Limb (tissue), 2 donors: Measurements from ENCODE around the gene FBLN1.
"Not testable (repeated sequence)": the region's sequence is repeated elsewhere in the genome, so short reads cannot be mapped to it uniquely, and the experiment has no call there.

ENCODE experiments used
- DNase-seq, 2 donors: peaks; one replicate each; pipeline ENCODE4 v3.0.0-alpha.2; 2016; ENCODE audit errors: extremely low spot score in 2 of 2

FBLN1 gene

DNA sequence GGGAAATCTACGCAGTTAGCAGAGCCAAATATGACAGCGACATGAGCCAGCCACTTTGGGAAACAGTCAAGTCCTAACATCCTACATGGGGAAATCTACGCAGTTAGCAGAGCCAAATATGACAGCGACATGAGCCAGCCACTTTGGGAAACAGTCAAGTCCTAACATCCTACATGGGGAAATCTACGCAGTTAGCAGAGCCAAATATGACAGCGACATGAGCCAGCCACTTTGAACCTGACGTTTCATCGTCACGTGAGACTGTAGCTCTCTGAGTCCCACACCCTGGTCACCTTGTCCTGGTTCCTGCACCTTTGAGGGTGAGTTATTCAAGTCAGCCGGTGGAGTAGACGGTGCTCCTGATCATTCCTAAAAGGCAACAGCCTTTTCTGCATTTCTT lies 105.4 kb downstream of the FBLN1 start:
- not testable (repeated sequence) for DNase-seq

DNA sequence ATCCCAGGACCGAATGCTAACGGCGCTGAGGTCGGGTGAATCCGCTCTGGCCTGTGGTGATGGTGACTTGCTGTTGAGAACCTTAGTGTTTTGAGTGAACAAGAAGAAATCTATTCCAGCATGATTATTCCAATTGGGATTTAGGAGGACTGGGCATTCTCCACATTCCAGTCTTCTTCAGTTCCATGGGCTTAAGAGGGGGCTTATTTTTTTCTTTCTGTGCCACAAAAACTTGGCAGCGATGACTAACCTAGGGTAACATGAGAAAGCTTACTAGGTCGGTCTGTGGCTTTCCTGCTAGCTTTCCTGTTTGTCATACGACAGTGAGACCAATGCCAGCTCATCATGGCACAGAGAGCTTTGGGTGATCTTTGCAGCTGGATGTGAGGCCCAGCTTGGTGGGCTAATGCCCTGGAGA lies 106.1 kb downstream of the FBLN1 start:
- no peak for DNase-seq

DNA sequence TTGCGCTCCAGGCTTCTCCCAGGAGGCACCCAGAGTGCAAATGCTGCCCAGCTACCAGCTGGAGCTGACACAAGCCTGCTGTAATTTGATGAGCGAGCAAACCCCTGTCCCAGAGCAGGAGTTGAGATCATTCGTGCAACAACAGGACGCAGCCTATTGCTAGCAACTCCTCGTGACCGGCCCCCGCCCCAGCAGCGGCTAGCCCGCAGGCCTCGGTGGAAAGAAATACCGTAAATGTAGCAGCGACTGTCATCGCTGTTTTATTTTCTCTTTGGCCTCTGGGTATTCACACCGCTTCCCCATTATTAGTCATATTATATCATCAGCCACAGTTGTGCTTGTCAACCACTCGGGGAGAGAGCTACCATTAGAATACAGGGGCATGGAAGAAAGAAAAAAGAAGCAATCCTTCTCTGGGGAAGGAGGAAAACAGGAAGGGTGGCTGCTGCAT lies 109.8 kb downstream of the FBLN1 start:
- DNase-seq: peak; percentile 70 to 72

DNA sequence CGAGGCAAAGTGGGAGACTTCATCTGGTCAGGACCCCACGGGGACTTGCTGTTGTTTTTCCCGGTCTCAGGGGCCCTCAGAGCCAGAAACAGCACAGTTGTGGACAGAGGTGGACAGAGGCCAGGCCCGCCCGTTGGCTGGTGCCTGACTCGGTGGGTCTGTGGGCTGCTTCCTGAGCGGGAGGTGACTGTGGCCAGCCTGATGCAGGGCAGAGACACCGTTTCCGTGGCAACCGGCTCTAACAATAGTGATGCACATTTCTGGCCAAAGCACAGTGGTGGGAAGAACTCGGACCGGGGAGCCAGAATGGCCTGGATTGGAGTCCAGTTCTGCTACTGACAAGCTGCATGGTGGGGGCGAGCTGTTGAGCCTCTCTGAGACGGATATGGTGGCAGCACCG lies 110.3 kb downstream of the FBLN1 start:
- peak in 1 of 2 donors; percentile 46 for DNase-seq

DNA sequence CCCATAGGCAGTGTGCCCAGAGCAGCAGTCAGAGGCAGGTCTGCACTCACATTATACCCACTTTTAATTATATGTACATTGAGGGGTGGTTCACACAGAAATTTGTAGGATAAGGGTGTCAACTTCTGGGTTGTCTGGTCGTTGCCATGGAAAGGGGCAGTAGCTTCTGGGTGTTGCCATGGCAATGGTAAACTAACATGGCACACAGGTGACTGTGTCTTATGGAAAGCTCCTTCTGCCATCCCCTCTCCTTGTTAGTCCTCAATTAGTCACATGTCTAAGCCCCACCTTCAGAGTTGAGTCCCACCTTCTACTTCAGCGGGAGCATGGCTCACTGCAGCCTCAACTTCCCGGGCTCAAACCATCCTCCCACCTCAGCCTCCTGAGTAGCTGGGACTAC lies 112.7 kb downstream of the FBLN1 start:
- no peak for DNase-seq

DNA sequence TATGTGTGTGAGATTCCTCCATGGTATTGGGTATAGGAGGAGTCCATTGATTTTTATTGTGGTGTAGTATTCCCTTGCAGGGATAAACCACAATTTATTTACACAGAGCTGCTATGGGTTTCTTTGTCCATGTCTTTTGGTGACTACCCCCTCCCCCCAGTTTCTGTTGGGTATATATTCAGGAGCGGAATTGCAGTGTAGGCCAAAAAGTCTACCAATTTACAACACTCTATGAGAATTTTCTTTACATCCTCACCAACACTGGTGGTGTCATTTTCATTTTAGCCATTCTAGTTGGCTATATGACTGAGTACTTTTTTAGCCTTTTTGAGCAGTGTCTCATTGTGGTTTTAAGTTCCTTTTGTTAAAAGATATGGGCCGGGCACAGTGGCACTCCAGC lies 113.7 kb downstream of the FBLN1 start:
- DNase-seq: no peak

DNA sequence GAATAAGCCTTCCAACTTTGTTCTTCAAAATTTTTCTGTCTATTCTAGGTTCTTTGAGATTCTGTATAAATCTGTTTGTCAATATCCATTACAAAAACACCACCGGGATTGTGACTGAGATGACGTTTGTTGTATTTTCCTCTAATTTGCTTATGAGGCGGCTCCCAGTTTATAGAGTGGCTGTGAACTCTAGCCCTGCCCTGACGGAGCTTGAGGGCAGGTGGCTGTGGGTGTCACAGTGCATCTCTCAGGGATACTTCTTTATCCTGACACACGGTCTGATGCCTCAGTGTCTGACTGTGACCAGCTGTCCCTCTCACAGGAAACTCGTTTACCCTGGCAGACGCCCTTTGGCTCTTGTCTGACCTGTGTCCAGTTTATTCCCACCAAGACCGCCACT lies 115.3 kb downstream of the FBLN1 start:
- no peak for DNase-seq

DNA sequence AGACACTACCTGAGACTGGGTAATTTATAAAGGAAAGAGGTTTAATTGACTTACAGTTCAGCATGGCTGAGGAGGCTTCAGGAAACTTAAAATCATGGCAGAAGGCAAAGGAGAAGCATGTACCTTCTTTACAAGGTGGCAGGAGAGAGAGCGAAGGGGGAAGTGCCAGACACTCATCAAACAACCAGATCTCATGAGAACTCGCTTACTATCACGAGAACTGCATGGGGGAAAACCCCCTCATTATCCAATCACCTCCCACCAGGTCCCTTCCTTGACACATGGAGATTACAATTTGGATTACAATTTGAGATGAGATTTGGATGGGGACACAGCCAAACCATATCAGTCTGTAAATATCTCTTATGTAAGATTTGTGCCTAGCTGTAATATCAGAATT lies 118.0 kb downstream of the FBLN1 start:
- DNase-seq: no peak

DNA sequence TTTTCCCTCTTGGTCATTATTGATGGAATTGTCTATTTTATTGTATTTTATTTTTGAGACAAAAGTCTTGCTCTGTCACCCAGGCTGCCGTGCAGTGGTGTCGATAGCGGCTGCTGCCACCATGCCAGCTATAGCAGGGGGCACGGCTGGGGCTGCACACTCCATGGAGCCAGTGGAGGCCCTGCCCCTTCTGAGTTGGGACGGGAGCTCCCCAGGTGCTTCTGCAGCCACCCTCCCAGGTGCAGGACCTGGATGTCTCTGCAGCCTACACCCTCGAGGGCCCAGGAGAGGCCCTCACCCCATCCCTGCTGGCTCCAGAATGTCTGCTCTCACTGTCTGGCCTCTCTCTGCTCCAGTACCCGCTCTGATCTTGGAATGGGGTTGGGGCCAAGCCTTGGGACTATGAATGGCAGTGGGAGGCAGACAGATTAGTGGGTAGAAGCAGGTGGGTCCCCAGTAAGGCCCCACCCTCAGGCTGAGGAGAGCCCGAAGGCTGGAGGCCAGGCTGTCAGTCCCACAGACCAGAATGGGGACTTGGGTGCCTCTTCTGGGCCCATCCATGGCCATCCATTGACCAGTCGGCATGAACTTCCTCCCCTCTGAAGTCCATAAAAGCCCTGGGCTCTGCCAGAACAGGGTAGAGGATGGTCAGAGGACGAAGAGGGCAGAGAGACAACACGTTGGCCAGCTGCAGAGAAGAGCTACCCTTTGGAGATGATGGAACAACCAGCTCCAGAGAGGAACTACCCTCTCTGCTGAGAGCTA lies 119.3 kb downstream of the FBLN1 start:
- DNase-seq: no peak

DNA sequence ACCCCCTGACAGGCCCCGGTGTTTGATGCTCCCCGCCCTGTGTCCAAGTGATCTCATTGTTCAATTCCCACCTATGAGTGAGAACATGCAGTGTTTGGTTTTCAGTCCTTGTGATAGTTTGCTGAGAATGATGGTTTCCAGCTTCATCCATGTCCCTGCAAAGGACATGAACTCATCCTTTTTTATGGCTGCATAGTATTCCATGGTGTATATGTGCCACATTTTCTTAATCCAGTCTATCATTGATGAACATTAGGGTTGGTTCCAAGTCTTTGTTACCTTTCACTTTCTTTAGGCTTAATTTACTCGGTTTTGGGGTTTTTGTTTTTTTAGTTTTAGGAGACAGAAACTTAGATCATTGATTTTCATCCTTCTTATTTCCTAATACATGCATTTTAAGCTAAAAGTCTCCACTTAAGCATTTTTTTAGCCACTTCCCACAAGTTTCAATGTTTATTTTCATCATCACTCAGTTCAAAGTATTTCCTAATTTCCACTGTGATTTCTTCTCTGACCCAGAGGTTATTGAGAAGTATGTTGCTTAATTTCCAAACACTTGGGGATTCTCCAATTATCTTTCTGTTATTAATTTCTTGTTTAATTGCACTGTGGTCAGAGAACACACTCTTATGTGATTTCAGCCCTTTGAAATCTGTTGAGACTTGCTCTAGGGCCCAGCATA lies 120.9 kb downstream of the FBLN1 start:
- DNase-seq: not testable (repeated sequence)

DNA sequence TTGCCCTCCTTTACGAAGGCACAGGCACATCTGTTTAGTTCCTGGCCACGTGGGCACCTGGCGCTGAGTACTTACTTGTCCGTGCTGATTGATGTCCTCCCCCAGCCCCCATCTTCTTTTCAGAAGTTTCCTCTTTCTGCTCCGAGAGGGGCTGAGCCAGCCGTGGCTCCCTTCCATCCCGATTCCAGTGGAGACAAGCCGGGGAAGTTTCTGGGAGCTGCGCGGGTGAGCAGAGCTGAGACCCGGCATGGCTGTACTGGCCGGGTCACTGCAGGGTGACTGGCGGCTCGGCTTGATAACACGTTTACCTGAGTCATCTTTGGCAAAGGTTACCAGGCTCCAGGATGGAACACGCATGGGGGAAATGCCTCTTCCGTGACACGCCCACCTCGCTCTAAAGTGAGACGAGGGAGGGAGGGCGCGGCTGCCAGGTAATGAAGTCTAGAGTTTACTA lies 123.5 kb downstream of the FBLN1 start:
- no peak for DNase-seq

DNA sequence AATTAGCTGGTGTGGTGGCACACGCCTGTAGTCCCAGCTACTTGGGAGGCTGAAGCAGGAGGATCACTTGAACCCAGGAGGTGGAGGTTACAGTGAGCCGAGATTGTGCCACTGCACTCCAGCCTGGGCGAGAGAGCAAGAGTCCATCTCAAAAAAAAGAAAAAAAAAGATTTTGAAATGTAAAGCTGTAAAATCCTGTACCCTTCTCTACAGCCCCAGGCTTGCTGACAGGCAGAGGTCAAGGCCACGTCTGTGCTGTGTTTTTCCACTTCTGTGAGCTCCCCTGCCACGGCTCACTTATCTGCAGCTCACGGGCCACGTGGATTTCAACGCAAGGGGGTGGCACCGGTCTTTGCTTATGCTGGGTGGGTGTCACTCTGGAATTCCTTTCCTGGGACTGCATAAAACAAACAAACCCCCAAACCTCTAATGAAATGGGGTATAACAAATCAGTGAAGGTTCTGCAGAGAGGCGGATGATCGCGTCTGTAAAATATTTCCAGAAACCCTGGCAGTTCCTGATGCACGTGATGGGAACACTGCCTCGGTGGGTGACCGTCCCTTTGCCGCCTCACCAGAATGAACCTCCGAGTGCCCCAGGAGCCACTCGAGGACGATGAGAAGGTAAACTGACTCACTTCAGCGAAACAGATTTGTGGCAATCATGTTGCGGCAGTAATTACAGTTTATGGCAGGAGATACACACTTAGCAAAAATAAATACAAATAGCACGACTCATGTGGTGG lies 125.0 kb downstream of the FBLN1 start:
- no peak for DNase-seq

DNA sequence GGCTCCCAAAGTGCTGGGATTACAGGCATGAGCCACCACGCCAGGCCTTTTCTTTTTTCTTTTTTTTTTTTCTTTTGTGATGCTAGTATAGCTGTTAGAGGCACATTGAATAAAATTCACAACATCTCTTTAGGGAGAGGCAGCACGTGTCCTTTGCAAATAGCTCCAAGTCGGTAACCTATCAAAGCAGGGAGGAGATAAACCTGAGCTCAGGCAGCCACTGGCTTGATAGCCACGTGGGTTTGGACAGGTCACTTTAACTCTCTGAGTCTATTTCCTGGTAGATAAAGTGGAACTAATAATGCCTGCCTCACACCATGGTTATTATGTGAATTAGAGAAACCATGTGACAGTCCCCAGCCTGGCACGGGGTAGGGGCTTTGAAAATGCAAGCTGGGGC lies 125.8 kb downstream of the FBLN1 start:
- DNase-seq: no peak

DNA sequence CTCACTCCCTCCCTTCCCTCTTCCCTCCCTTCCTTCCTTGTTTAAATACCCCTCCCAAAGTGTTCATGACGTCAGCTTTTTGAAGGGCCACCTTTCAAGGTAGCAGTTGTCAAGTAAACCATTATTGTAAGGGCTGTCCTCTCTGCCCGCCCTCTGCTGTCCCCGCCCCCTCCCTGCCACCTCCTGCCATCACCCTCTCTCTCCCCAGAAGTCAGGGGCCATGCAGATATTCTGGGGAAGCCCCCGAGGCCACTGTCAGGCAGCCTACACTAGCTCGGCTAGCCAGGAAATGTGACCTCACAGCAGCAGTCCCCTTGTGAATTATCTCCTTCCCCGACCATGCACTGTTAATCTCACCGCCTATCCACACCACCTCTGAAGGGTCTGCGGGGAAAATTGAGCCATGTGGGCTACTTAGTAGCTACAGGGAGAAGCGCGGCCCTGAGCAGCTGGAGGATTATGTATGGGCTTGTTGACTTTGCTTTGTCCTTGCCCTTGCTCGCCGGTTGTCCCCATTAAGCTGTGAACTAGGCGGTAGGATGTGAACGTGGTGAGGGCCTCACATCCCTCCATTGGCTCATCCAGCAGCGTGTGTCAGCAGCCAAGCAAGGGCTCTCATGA lies 126.9 kb downstream of the FBLN1 start:
- DNase-seq: no peak

DNA sequence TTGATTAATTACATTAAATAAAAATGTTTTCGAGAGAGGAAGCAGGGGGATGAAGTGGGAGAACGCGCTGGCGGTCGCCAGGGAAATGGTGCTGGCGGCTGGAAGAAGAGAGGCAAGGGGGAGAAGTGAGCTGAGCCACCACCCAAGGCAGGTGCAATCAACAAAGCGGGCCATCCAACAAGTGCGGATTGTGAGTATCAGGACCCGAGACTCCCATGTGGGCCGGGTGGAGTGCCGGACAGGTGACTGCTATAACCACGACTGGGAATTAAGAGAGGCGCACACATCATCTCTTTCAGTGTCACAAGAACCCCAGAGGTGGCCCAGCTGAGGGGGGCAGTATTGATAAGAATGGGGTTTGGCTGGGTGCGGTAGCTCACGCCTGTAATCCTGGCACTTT lies 127.8 kb downstream of the FBLN1 start:
- no peak for DNase-seq

DNA sequence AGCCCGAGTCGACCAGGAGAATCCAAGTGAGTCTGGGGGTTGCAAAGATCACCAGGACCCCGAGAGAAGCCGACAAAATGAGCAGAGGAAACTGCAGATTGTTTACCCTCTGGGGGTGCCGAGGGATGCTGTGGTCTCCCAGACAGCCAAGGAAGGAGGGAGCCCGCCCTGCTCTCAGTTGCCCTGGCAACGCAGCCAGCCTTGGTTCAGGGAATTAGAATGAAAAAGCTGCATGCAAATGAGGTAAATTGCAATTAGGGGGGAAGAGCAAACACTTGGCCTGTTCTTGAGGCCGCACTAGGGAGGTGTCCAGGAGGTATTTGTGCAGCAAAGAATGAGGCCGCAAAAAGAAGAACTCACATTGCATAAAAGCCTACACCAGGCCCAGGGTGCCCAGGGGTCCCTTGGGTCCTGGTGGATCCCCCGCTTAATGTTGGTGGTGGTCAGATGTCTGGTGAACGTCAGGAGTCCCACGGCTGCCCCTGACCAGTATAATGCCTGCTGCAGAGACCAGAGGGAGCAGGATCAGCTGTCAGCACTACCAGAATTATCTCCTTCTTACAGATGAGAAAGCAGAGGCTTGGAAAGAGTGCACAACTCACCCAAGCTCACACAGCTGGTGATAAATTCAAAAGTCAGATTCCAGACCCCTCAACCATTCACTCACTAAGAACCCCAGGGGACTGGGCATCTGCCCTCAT lies 128.6 kb downstream of the FBLN1 start:
- peak in 1 of 2 donors; percentile 59 for DNase-seq

DNA sequence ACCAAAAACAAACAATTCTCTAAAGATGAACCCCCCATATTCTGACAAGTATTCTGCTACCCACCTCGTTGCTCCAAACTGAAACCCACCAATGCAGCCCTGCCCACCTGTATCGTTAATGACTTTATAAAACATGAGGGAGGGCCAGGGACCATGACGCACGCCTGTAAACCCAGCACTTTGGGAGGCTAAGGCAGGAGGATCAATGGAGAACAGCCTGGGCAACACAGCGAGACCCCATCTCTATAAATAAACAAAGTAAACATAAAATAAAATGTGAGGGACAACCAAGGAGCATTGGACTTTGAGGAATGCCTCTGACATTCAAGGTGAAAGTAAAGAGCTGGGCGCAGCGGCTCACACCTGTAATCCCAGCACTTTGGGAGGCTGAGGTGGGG lies 129.2 kb downstream of the FBLN1 start:
- DNase-seq: no peak

DNA sequence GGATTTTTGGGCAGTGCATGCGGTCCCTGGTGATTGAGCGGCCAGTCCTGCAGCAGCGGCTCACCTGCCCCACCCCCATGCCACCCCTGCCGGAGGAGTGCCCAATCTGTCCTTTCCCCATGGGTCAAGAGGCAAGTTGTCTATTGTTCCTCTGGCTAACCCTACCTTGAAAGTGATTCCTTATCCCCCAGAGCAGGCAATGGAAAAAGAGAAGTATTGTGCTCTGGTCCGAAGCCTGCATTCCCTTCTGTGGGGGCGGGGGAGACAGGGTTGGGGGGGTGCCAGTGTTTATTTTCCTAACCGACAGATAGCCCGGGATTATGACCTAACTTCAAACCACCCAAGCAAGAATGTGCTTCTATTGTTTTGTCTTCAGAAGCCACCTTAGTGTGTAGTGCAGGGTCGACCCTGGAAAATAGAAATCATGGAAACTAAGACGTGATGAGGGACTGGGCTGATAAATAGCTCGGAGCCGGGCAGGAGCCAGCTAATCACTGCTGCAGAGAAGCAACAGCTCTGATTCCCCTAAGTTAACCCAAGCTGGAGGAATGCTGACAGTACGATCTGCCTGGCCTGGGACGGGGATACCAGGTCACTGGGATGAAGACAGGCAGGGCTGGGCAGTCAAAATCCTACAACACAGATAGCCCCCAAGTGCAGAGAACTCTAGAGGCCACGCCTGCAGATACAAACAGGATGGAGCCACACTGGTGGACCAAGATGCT lies 130.3 kb downstream of the FBLN1 start:
- no peak for DNase-seq

DNA sequence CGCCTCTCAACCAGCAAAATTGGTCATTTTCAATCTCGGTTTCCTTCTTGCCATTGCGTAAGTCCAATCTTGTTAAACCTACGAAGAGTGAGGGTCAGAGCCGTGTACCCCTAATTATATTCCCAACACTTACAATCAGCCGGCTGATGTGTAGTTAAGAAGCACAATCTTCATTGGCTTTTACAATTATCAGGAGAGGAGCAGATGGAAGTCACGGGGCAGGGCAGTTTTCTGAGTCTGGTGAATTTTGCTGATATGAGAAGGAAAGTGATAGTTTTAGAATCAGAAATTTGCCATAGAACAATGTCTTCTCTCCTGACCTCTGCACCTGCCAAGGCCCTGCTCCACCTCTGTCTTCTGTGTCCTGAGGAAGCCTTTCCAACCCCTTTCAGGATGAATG lies 134.0 kb downstream of the FBLN1 start:
- DNase-seq: no peak

DNA sequence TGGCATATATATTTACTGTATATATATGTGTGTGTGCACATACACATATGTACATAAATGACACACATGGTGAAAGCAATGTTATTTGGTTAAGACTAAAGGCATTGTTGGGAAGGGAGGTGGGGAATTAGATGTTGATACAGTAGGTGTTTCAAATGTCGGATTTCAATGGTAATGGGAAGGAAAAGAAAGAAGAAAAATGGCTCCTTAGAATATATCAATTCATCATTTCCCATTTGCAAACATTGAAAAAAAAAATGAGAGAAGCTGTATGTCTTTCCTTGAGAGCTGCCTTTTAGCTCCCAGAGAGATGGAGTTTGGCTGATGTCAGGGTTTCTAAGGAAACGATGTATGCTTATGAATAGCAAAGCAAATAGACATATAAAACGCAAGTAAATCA lies 135.5 kb downstream of the FBLN1 start:
- DNase-seq: no peak
